MM.1S (cell line): ENCODE results near the gene ARHGAP42.

Experiments used
- DNase-seq: peaks from one replicate; pipeline ENCODE4 v3.0.0-alpha.2; 2015
- H2AFZ ChIP-seq: fragments of 300-600 bp; sonication (generic); 2 replicates; pipeline ENCODE4 v1.6.0; 2016; ENCODE audit warnings: antibody characterized with exemption, low read length
- H3F3A ChIP-seq: fragments of 300-600 bp; sonication (generic); 2 replicates; pipeline ENCODE4 v1.6.1; 2016; ENCODE audit warnings: mild to moderate bottlenecking, antibody characterized with exemption, low read length, moderate library complexity, mixed read lengths; ENCODE audit not compliant: insufficient read depth
- H3K27ac ChIP-seq: fragments of 300-600 bp; sonication (generic); 2 replicates; pipeline ENCODE4 v1.5.1; 2016; ENCODE audit warnings: mild to moderate bottlenecking, low read length
- H3K27me3 ChIP-seq: fragments of 300-600 bp; sonication (generic); replicated peaks from 2 replicates; pipeline ENCODE4 v1.6.0; 2016; ENCODE audit warnings: low read length; ENCODE audit not compliant: insufficient read depth
- H3K36me3 ChIP-seq: fragments of 300-600 bp; sonication (generic); replicated peaks from 2 replicates; pipeline ENCODE4 v1.6.1; 2016; ENCODE audit warnings: mild to moderate bottlenecking, low read length, mixed read lengths; ENCODE audit not compliant: insufficient read depth
- H3K4me1 ChIP-seq: fragments of 300-600 bp; sonication (generic); 2 replicates; pipeline ENCODE4 v1.6.1; 2016; ENCODE audit warnings: low read length, mixed read lengths
- H3K4me2 ChIP-seq: fragments of 300-600 bp; sonication (generic); 2 replicates; pipeline ENCODE4 v1.6.0; 2016; ENCODE audit warnings: low read depth, low read length
- H3K4me3 ChIP-seq: fragments of 300-600 bp; sonication (generic); 2 replicates; pipeline ENCODE4 v1.5.1; 2016; ENCODE audit warnings: low read length, mixed read lengths
- H3K79me2 ChIP-seq: fragments of 300-600 bp; sonication (generic); 2 replicates; pipeline ENCODE4 v1.6.1; 2016; ENCODE audit warnings: mixed run types, low read length, mixed read lengths
- H3K9ac ChIP-seq: fragments of 300-600 bp; sonication (generic); 2 replicates; pipeline ENCODE4 v1.6.1; 2016; ENCODE audit warnings: low read length, mixed read lengths
- H3K9me2 ChIP-seq: fragments of 300-600 bp; sonication (generic); replicated peaks from 2 replicates; pipeline ENCODE4 v1.6.1; 2016; ENCODE audit warnings: mild to moderate bottlenecking, low read length, mixed read lengths; ENCODE audit not compliant: insufficient read depth
- H3K9me3 ChIP-seq: fragments of 300-600 bp; sonication (generic); replicated peaks from 2 replicates; pipeline ENCODE4 v1.6.1; 2016; ENCODE audit warnings: mild to moderate bottlenecking, low read length, mixed read lengths; ENCODE audit not compliant: insufficient read depth
- H4K20me1 ChIP-seq: fragments of 300-600 bp; sonication (generic); 2 replicates; pipeline ENCODE4 v1.6.1; 2016; ENCODE audit warnings: mild to moderate bottlenecking, low read length, moderate library complexity, mixed read lengths; ENCODE audit not compliant: insufficient read depth
- CTCF ChIP-seq: fragments of 300-600 bp; sonication (generic); IDR thresholded peaks from 2 replicates; pipeline ENCODE4 v1.5.1; 2016; ENCODE audit warnings: antibody characterized with exemption, low read length, mixed read lengths
- EZH2 ChIP-seq: fragments of 300-600 bp; sonication (generic); optimal IDR thresholded peaks from 2 replicates; pipeline ENCODE3; 2017; ENCODE audit warnings: low read depth, mild to moderate bottlenecking, antibody characterized with exemption, low read length, mixed read lengths
- EZH2phosphoT487 ChIP-seq: fragments of 300-600 bp; sonication (generic); IDR thresholded peaks from 2 replicates; pipeline ENCODE4 v1.6.1; 2018; ENCODE audit warnings: antibody characterized with exemption, low read length

ARHGAP42 gene

GRCh38 chr11:100810146-100810545 lies 123.1 kb downstream of the ARHGAP42 start:
- no peaks in the 10 kb centered on the region for H3F3A ChIP-seq
- H3K9ac ChIP-seq = no peak overlapping the region
- TF ChIP-seq EZH2 = no peak
- no peak for TF ChIP-seq EZH2phosphoT487
- no peak for TF ChIP-seq CTCF
- H3K9me3 ChIP-seq = no peaks in the 10 kb centered on the region
- H3K36me3 ChIP-seq = no peaks in the 10 kb centered on the region
- no peaks in the 10 kb centered on the region for H3K79me2 ChIP-seq
- H3K27me3 ChIP-seq = no peaks in the 10 kb centered on the region
- no peak for DNase-seq
- no peak overlapping the region for H3K4me3 ChIP-seq
- no peak overlapping the region for H2AFZ ChIP-seq
- H3K4me1 ChIP-seq = no peaks in the 10 kb centered on the region
- H3K27ac ChIP-seq = no peak overlapping the region
- H3K4me2 ChIP-seq = no peak overlapping the region
- H4K20me1 ChIP-seq = no peaks in the 10 kb centered on the region
- H3K9me2 ChIP-seq = no peaks in the 10 kb centered on the region

- Histone ChIP-seq H3K27me3 (no peaks in the 10 kb centered on the region), H3K79me2 (no peaks in the 10 kb centered on the region), H3K27ac (no peak overlapping the region), H2AFZ (no peak overlapping the region), H3K9ac (no peak overlapping the region), H3K4me3 (no peak overlapping the region), H4K20me1 (no peaks in the 10 kb centered on the region), H3F3A (no peaks in the 10 kb centered on the region), H3K36me3 (no peaks in the 10 kb centered on the region), H3K4me2 (no peak overlapping the region), H3K9me2 (no peaks in the 10 kb centered on the region), H3K9me3 (no peaks in the 10 kb centered on the region), H3K4me1 (no peaks in the 10 kb centered on the region)
- DNase-seq = no peak
- TF ChIP-seq EZH2 = no peak
- TF ChIP-seq CTCF = no peak
- no peak for TF ChIP-seq EZH2phosphoT487
These were observed 123.6 kb downstream of the ARHGAP42 start for GRCh38 chr11:100810666-100811065.

- Histone ChIP-seq H3K79me2 (no peaks in the 10 kb centered on the region), H3K9ac (no peak overlapping the region), H4K20me1 (no peaks in the 10 kb centered on the region), H3K4me3 (no peak overlapping the region), H3K27ac (no peak overlapping the region), H3F3A (no peaks in the 10 kb centered on the region), H3K4me2 (no peak overlapping the region), H3K36me3 (no peaks in the 10 kb centered on the region), H3K4me1 (no peaks in the 10 kb centered on the region), H3K9me2 (no peaks in the 10 kb centered on the region), H2AFZ (no peak overlapping the region), H3K27me3 (no peaks in the 10 kb centered on the region), H3K9me3 (no peaks in the 10 kb centered on the region)
- no peak for DNase-seq
- TF ChIP-seq EZH2phosphoT487 = no peak
- TF ChIP-seq CTCF = no peak
- no peak for TF ChIP-seq EZH2
These were observed 125.4 kb downstream of the ARHGAP42 start for GRCh38 chr11:100812517-100812916.
